Muscle of leg (tissue), 11 donors: ENCODE data around the gene SAMD11. TPM values are rescaled to one million over a fixed set of nuclear protein-coding genes. Genes with fewer than 3 reads are reported as not detected.

Source experiments
- DNase-seq: peaks from one replicate; pipeline ENCODE4 v3.0.0; 2013
- H3K27ac ChIP-seq: one replicate; pipeline ENCODE4 v1.5.1; 2013; ENCODE audit warnings: mild to moderate bottlenecking, low read length, control low read depth
- H3K27me3 ChIP-seq: one replicate; pipeline ENCODE4 v1.6.1; 2013; ENCODE audit warnings: low read length; ENCODE audit not compliant: control insufficient read depth, insufficient read depth
- H3K36me3 ChIP-seq: one replicate; pipeline ENCODE4 v1.6.1; 2013; ENCODE audit warnings: low read length; ENCODE audit not compliant: control insufficient read depth, insufficient read depth
- H3K4me1 ChIP-seq: one replicate; pipeline ENCODE4 v1.6.1; 2013; ENCODE audit warnings: low read length; ENCODE audit not compliant: control insufficient read depth, insufficient read depth
- H3K4me3 ChIP-seq: one replicate; pipeline ENCODE4 v1.5.1; 2013; ENCODE audit warnings: low read length, control low read depth
- H3K9me3 ChIP-seq: replicated peaks from 2 replicates; pipeline ENCODE4 v1.6.1; 2013; ENCODE audit warnings: low read depth, low read length; ENCODE audit not compliant: control insufficient read depth
- WGBS: methylation state at CpG from one replicate; pipeline ENCODE4 v1.1.5; 2013; ENCODE audit warnings: missing lambda C conversion rate; ENCODE audit not compliant: insufficient coverage; 5-methylcytosine and 5-hydroxymethylcytosine counted together
- polyA plus RNA-seq, 8 donors: library from polyadenylated mRNA; unstranded; fragments of 120-200 nt; gene quantifications; one replicate each; pipeline versions ENCODE4 v1.2.1 to v1.2.3, GENCODE V29; 2013; ENCODE audit warnings: inconsistent platforms in 1 of 8, low replicate concordance in 1 of 8; ENCODE audit not compliant: insufficient read length in 8 of 8, insufficient read depth in 1 of 8
- total RNA-seq: library from RNA; stranded (reverse); fragments of 120-200 nt; gene quantifications from one replicate; pipeline ENCODE4 v1.2.4, GENCODE V29; 2013

SAMD11 gene
- total and polyA plus RNA-seq, 9 donors = 2.4 to 9.2 (median 6.3) TPM

DNA sequence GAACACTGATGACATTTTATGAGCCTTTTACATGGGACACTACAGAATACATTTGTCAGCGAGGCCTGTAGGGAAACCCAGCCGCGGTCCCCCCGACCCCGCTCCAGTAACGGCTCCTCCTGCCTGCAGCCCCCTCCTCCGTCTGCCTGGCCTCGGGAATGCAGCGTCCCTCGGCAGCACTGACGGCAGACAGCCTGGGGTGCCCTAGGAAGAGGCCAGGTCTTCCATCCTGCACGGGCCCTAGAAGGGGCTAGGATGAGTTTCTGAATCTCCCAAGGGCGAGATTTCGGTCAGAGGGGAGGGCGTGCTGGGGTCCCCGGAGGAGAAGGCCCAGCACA, 8.4 kb downstream of the SAMD11 start:
- no peak for DNase-seq
- Histone ChIP-seq H3K27ac (no peak overlapping the region), H3K27me3 (peaks cover 86% of the 10 kb centered on the region), H3K36me3 (no peaks in the 10 kb centered on the region), H3K4me3 (no peak overlapping the region), H3K4me1 (peaks cover 14% of the 10 kb centered on the region), H3K9me3 (no peaks in the 10 kb centered on the region)
- WGBS = 64% methylated on average over 15 of the region's 16 CpGs

DNA sequence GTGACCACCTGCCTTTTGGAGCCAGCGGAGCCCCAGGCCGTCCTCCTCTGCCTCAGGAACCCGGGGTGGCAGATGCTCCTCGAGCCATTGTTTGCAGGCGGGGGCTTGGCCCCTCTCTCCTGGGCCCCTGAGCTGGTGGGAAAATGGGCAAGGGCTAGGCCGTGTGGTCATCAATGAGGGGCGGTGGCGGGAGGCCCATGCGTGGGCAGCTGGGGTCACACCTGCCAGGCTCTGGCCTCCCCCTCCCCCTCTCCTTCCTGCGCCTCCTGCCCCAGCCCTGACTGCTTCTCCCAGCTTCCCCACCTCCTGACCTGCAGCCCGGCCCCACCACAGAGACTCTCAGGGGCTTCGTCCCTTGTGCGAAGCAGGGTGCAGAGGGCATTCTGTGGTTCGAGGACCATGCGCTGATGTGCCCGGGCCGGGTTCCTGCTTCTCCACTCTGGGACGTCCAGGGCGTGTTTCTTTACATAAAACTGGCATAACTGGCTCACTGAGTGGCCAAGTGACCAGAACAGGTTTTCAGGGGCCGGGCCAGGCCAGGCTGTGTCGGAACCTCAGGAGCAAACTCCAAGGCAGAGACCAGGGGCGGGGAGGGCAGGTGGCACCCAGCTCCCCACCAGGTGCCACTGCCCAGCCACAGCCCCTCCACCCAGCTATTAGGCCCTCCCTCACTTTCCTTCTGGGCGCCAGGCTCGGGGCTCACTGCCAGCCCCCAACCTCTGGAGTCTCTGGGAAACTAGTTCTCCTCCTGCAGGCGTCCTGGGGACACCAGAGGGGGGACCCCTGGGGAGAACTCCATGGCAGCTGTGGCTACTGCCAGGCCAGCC, 9.3 kb downstream of the SAMD11 start:
- Histone ChIP-seq H3K4me1 (peaks cover 14% of the 10 kb centered on the region), H3K4me3 (no peak overlapping the region), H3K27ac (no peak overlapping the region), H3K36me3 (no peaks in the 10 kb centered on the region), H3K9me3 (no peaks in the 10 kb centered on the region), H3K27me3 (peaks cover 86% of the 10 kb centered on the region)
- no peak for DNase-seq
- 79% methylated on average over 21 of the region's 25 CpGs for WGBS

DNA sequence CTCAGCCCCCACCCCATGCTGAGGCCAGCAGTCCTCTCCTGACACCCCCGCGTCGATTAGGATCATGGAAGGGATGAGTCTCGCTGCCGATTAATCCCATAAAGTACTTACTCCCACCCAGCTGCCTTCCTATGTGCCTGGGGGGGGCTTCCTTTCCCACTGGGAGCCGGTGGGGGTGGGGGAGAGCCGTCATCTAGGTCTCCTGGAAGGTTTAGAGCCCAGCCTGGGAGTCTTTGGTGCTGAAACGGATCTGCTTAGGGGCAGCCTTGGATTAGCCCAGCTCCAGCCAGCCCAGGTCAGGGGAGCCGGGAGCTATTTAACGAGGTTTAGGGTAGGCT, 9.8 kb downstream of the SAMD11 start:
- H3K9me3 ChIP-seq = no peaks in the 10 kb centered on the region
- 27% methylated on average over 3 of the region's 10 CpGs for WGBS
- no peak overlapping the region for H3K4me3 ChIP-seq
- no peaks in the 10 kb centered on the region for H3K36me3 ChIP-seq
- H3K27ac ChIP-seq = no peak overlapping the region
- peaks cover 87% of the 10 kb centered on the region for H3K27me3 ChIP-seq
- DNase-seq = no peak
- peaks cover 17% of the 10 kb centered on the region for H3K4me1 ChIP-seq

DNA sequence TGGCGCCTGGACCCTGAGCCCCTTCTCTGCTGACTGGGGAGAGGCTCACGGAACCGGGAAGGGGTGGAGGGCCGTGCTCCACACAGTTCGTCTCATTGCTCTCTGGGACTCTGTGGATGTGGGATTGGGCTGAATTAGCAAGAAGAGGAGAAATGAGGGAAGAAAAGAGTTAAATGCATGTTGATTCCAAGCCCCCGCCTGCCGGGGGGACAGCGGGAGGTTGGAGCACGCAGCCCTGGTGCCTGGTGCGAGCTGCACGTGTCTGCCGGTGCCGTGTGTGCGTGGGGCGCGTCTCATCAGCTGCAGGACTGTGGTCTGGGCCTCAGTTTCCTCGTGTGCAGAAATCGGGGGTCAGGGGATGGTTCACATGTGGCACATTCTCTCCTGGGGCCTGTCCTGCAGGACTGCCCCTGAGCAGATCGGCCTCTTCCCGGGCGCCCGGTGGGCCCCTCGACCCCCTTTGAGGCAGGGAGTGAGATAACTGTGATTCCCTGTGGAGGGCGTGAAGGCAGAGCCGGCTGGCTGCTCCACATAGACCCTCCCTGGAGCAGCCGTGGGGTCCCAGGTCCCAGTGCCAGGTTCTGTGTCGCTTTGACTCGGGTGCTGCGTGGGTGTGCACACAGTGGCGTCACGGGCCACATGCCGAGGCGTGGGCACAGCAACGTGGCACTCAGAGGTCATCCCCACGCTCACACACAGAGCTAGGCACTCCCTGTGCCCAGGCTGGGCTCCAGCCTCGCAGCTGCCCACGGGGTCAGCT, 11.4 kb downstream of the SAMD11 start:
- no peak overlapping the region for H3K27ac ChIP-seq
- H3K9me3 ChIP-seq = no peaks in the 10 kb centered on the region
- 11% methylated on average over 37 of the region's 37 CpGs for WGBS
- H3K27me3 ChIP-seq = peaks cover 86% of the 10 kb centered on the region
- no peak for DNase-seq
- H3K4me3 ChIP-seq = no peak overlapping the region
- peaks cover 31% of the 10 kb centered on the region for H3K4me1 ChIP-seq
- no peaks in the 10 kb centered on the region for H3K36me3 ChIP-seq

DNA sequence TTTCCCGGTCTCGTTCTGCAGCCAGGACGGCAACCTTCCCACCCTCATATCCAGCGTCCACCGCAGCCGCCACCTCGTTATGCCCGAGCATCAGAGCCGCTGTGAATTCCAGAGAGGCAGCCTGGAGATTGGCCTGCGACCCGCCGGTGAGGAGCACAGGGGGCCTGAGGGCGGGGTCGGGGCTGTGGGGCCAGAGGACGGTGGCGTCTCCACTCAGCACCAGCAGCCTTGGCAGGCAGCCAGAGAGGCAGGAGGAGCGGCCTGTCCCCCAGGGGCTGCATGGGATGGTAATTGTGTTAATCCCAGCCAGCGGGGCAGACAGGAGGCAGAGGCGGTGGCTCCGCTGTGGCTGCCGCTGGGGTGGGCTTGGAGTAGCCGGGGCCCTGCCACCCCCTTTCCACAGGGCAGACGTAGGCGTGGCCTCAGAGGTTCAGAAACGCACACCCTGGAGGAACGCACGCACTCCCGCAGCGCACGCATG, 12.1 kb downstream of the SAMD11 start:
- Histone ChIP-seq H3K36me3 (no peaks in the 10 kb centered on the region), H3K9me3 (no peaks in the 10 kb centered on the region), H3K27me3 (peaks cover 85% of the 10 kb centered on the region), H3K4me1 (peaks cover 36% of the 10 kb centered on the region), H3K4me3 (no peak overlapping the region), H3K27ac (no peak overlapping the region)
- WGBS = 4% methylated on average over 18 of the region's 30 CpGs
- no peak for DNase-seq

DNA sequence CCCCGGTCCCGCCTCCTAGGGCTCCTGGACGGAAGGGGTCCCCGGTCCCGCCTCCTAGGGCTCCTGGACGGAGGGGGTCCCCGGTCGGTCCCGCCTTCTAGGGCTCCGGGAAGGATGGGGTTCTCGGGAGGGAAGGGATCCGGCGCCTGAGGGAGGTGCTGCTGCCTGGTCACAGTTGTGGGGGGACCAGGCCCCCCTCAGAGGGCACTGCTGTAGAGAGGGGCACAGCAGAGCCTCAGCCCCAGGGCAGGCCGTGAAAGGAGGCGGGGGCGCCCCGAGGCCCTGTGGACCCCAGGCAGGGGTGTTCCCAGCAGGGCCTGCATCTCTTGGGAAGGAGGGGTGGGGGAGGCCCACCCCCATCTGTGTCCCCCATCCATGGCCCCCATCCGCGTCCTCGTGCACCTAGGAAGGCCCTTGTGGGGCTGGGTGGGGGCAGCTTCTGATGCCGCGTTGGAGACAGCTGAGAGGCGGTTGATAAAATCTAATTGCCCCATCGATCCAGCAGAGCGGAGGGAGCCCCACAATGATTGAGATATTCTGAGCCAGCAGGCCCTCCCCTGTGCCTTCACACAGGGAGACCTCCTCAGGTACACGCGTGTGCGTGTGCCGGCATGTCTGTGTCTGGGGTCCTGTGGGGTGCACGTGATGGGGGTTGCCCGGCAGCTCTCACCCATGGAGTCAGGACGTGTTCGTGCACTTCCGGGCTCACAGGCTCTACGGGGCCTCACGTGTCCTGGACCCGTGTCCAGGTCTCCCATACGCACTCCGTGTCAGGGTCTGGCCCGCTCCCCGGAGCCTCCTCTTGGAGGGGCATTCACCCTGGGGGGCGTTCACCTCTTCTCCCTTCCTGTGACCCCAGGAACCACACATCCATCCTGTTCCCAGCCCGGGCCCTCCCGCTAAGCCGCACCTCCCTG, 12.9 kb downstream of the SAMD11 start:
- Histone ChIP-seq H3K27ac (no peak overlapping the region), H3K9me3 (no peaks in the 10 kb centered on the region), H3K27me3 (peaks cover 87% of the 10 kb centered on the region), H3K36me3 (no peaks in the 10 kb centered on the region), H3K4me1 (peaks cover 44% of the 10 kb centered on the region), H3K4me3 (no peak overlapping the region)
- no peak for DNase-seq
- 60% methylated on average over 30 of the region's 45 CpGs for WGBS

DNA sequence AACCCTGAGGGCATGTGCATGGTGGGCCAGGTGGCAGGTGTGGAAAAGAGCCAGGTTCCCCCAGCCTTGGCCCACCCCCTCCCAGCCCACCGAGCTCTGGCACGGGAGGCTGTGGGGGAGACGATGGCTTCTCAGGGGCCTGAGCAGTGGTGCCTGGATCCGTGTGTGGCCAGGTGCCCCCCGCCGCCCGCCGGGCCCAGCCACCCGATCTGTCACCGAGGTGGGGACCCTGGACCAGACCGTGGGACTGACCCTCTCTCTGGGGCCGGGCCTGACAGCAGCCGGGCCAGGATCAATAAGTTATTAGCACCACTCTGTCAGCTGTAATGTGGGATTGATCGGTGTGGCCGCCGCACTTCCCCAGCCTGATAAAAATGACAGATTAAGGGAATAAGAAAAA, 13.8 kb downstream of the SAMD11 start:
- no peak overlapping the region for H3K4me3 ChIP-seq
- WGBS = 55% methylated on average over 9 of the region's 16 CpGs
- H3K9me3 ChIP-seq = no peaks in the 10 kb centered on the region
- no peak for DNase-seq
- H3K4me1 ChIP-seq = peaks cover 49% of the 10 kb centered on the region
- no peaks in the 10 kb centered on the region for H3K36me3 ChIP-seq
- peaks cover 84% of the 10 kb centered on the region for H3K27me3 ChIP-seq
- H3K27ac ChIP-seq = no peak overlapping the region

DNA sequence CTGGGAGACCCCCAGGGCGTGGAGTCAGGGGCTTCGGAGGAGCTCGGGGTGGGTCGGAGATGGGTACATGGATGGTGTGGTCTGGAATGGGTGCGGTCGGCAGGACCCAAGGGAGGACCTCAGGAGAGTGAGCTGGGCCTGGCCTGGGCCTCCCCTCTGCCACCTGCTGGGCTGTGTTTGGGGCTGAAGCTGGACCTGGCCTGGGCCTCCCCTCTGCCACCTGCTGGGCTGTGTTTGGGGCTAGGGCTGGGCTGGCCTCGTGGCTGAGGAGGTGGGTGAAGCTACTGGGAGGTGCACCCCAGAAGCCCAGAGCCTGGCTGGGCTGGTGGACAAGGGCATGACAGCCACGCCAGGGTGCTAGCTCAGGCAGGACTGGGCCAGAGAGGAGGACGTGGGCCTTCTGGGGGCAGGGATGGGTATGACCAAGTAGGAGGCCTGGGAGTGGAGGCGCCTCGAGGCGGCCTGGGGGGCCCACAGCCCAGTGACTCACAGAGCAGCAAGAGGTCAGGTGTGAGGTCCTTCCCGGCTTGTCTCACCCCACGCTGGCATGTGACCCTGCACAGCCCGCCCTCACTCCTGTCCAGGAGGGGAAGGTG, 14.5 kb downstream of the SAMD11 start:
- WGBS = 73% methylated on average over 10 of the region's 15 CpGs
- Histone ChIP-seq H3K4me1 (peaks cover 55% of the 10 kb centered on the region), H3K36me3 (no peaks in the 10 kb centered on the region), H3K27ac (no peak overlapping the region), H3K9me3 (no peaks in the 10 kb centered on the region), H3K27me3 (peaks cover 84% of the 10 kb centered on the region), H3K4me3 (no peak overlapping the region)
- DNase-seq = no peak

DNA sequence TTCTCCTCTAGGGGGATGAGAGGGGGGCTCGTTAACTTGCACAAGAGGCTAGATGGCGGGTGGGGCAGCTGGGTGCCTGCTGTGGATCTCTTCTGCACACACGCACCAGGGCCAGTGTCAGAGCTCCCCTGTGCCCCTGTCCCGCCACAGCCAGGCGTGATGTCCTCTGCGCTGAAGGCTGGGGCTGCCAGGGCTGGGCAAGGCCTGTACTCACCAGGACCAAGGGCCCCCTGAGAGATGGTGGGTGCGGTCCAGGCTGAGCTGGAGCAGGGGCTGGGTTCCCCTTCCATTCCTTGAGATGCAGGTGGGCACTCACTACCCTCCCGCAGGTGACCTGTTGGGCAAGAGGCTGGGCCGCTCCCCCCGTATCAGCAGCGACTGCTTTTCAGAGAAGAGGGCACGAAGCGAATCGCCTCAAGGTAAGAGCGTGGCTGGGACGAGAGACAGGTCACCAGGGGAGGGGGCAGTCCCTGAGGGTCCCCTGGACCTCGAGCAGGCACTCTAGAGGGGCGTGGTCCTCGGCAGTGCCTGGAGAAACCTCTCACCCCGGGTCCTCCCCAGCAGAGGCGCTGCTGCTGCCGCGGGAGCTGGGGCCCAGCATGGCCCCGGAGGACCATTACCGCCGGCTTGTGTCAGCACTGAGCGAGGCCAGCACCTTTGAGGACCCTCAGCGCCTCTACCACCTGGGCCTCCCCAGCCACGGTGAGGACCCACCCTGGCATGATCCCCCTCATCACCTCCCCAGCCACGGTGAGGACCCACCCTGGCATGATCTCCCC, 15.2 kb downstream of the SAMD11 start:
- Histone ChIP-seq H3K27ac (no peak overlapping the region), H3K36me3 (no peaks in the 10 kb centered on the region), H3K4me3 (no peak overlapping the region), H3K27me3 (peaks cover 84% of the 10 kb centered on the region), H3K9me3 (no peaks in the 10 kb centered on the region), H3K4me1 (peaks cover 60% of the 10 kb centered on the region)
- 64% methylated on average over 25 of the region's 30 CpGs for WGBS
- DNase-seq = no peak
